GM18498 (cell line): Measurements from ENCODE around the gene GOLT1A.

ENCODE experiments used
- ATAC-seq: cut with Tn5 transposase; IDR thresholded peaks from one replicate; pipeline ENCODE4 v1.9.1; 2021; ENCODE audit warnings: mild to moderate bottlenecking, moderate library complexity; ENCODE audit not compliant: unreplicated experiment

Gene GOLT1A

GRCh38 chr1:204221271-204221670 is 7.5 kb upstream of the GOLT1A start:
- ATAC-seq: no peak

DNA sequence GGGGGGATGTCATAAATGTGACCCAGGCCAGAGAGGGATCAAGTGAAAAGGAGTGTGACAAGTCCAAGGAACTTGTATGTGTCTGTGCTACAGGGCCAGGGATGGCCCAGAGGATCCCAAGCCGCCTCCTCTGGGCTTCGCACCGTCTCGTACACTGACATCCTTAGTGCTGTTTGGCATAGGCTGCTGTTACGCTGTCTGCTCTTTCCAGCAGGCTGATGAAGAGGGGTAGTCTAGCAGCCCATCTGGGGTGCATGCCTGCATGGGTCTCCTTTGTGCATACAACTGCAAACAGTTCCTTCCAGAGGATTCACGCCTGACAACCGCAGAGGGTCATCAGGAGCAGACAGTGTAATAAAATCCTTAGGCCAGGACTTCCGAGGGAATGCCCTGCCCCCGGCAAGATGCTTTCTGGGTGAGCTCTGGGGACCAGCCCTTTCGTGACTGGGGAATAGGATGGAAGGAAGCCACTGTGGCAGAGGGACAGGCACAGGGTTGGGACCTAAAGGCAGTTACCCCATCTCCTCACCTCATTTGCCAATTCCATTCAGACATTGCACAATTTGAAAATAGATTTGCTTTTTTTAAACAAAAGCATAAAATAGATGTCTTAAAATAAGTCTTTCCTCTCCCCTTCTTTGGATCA is 6.3 kb upstream of the GOLT1A start:
- ATAC-seq: no peak

GRCh38 chr1:204218552-204218951 is 4.8 kb upstream of the GOLT1A start:
- ATAC-seq: no peak

DNA sequence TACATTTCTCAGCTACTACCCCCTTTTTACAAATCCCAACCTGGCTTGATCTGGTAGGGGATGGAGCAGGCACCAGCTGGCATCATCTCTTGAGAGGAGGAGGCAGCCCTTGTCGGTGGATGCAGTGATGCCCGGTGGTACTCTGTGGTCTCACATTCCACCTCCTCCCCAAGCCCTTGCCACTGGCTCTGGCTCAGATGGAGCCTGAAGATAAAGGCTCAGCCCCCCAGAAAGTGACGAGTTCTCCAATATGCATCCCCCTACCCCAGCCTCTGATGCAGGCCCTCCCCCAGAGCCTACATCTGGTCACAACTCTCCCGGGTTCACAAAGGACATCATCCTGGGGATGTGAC is 3.8 kb upstream of the GOLT1A start:
- ATAC-seq: no peak

- no peak for ATAC-seq
Observed at GRCh38 chr1:204216880-204217647, 3.3 kb upstream of the GOLT1A start.

- ATAC-seq: no peak
Observed at GRCh38 chr1:204216236-204216635, 2.4 kb upstream of the GOLT1A start.

DNA sequence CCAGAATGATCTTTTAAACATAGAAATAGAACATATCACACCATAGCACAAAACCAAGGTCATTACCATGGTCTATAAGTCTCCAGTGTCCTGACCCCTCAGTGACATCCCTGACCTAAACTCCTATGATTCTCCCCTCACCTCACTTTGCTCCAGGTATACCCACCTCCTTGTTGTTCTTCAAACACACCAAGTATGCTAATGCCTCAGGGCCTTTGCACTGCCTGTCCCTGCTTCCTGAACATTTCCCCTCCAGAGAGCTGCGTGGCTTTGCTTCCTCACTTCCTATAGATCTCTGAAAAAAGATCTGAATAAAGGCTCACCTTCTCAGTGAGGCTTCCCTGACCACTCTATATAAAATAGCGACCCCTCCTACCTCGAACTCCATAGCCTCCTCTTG is 1.1 kb downstream of the GOLT1A start:
- no peak for ATAC-seq

GRCh38 chr1:204211046-204211445 is 2.7 kb downstream of the GOLT1A start:
- no peak for ATAC-seq

DNA sequence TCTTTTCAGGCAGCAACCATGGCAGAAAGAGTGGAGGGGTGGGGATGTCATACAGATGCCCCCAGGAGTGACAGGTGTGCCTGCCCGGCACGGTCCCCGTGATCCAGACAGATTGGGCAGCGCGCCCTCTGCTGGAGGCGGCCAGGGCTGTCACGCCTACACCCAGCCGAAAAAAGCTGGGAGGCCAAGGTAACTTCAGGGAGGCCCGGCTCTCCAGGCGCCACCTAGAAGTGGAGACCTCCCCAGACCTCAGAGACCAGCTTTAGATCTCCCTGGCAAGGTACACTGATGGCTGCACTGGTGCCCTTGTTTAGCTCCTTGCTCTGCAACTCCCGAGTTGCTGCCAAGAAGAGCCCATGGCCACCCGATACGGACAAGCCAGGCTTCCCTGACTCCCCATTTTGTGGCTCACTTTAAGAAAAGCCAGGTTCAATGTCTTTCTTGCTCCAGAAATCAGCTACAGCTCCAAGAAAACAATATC is 6.6 kb downstream of the GOLT1A start:
- no peak for ATAC-seq

GRCh38 chr1:204206121-204206520 is 7.7 kb downstream of the GOLT1A start:
- ATAC-seq: no peak

- no peak for ATAC-seq
Observed at GRCh38 chr1:204205486-204205885, 8.3 kb downstream of the GOLT1A start.

GRCh38 chr1:204204944-204205343 is 8.8 kb downstream of the GOLT1A start:
- no peak for ATAC-seq

- no peak for ATAC-seq
Observed at GRCh38 chr1:204203206-204203767, 10.5 kb downstream of the GOLT1A start.

- ATAC-seq: no peak
Observed at GRCh38 chr1:204202481-204202880, 11.3 kb downstream of the GOLT1A start.

DNA sequence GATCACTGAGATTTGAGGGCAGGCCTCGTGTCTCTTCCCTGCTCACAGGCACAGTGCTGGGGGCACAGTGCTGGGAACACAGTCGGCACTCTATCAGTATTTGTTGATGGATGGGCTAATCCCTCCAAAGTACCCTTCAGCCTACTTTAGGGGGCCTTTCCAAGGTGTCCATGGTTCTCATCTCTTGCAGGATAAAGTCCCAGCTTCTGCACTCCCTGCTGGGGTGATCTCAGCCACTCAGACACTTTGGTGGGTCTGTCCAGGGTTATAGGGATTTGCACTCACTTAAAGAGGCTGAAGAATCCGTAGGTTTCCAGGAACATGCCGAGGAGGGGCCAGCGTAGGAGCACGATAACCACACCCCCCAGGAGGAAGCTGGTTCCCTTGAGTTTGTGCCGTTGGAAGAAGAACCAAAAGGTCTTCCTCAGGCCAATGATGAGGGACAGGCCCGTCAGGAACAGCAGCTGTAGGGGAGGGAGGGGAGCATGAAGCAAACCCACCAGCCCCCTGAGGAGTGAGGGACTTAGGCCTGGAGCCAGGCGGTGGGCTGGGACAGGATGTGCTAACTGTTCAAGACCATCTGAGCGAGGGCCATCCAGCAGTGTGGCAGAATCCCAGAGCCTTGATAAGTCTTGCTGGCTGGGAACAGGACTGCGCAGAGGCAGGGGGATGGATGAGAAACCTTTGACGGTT is 12.3 kb downstream of the GOLT1A start:
- no peak for ATAC-seq

- ATAC-seq: no peak
Observed at GRCh38 chr1:204199579-204199978, 14.2 kb downstream of the GOLT1A start.

DNA sequence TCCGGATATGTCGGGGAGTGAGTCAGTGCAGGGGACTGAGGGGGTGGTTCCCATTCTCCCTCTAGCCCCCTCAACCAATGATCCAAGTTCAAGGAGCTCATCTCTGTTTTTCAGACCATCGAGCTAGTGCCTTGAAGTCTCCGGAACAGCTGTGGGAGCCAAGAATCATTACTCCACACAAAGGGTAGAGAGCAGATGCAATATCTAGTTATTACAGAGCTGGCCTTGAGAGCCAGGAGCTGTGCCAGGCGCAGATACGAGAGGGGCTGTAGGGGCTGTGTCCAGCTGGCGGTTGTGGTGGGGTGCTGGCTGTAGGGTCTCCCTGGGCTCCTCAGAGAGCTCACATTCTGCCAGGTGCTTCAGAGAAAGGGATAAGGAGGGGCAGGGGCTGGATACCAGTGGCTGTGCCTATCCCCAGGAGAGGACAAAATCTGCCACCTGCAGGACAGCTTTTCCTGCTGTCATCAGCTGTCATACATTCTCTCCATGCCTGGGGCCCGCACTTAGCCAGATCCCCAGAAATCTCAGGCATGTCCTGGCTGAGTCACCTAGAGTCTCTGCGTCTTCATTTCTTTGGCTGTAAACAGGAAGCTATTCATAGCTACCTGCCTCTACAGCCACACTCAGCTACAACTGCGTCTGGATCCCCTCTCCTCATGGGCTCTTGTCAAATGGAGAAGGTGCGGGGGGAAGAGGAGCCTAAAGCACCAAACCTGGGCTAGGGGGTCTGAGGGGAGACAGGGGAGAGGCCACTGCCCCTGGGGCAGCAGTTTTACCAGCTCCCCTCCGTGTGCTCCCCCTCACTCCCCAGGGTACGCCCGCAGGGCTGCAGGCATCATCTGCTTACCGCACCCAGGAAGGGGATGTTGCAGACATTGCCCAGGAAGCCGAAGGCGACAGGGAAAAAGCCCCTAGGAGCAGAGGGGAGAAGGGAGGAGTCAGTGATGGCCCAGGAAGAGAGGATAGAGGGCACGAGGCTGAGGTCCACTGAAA is 15.1 kb downstream of the GOLT1A start:
- ATAC-seq: no peak

DNA sequence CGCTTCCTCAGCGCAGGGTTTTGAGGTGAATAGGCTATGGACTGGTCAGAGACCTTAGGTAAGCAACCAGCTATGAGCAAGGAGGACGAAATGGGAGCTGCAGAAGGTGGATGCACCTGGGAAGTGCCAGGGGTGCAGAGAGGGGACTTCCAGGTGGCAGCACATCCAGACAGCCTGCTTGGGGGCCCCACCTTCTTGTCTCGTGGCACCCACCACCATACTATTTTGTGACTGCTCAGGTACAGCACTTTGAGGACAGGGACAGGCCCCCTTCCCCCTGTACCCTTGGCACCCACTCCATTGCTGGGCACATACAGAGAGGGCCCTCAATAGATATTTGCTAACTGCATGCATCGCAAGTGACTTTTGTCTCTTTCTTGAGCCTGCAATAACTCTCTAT is 16.7 kb downstream of the GOLT1A start:
- no peak for ATAC-seq

DNA sequence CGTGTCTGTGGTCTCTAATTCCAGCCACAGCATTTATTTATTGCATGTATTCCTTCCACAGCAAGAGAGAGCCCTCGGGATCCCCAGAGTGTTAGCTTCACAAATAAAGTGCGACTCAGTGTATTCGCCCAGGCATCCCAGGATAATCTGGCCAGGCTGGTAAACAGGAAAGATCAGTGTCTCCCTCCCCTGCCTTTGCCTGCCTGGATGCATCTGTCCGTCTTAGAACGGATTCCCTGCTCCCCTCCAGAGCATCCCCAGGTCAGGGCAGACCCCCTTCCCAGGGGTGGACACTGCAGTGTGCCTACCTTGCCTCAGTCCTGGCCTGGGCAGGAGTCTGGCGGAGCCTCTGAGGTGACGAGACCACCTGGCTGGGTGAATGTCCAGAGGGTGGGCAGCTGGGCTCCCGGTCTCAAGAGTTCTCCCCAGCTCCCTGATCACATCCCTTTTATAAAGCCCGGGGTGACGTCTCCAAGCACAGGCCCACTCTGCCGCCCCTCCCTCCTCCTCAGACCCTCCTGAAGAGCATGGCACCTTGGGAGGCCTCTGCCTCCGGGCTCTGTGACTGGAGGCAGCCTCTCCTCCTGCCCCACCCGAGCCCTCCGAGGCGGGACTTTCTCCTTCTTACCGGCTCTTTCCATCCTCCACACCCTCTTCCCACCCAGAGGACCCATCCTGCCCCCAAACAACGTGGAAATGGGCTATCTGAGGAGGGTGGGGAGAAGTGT is 17.6 kb downstream of the GOLT1A start, which contains the start of gene KISS1:
Gene KISS1, minus strand, starts transcription at position 424 of the 728 bp plus-strand sequence. CDS start 3,615 bp downstream, outside the sequence.
- ATAC-seq: no peak

DNA sequence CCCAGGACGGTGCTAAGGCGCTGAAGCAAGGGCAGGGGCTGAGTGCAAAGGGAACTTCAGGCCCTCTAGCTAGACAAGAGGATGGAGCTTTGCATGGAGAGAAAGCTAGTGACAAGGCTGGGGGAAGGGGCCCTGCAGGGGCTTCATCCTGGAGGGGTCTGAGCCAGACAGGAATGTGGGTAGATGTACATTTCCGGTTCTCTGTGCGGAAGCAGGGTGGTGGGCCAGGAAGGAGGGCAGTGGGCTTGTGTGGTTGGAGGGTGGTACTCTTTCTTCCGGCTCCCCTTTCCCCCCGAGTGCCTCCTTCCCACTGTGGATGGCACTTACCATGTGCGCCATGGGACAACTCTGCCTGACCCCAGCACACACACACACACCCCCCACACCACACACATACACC is 19.0 kb downstream of the GOLT1A start:
- no peak for ATAC-seq
